Measurements from ENCODE around the gene SLC66A2. TPM values are rescaled to one million over a fixed set of nuclear protein-coding genes. Genes with fewer than 3 reads are reported as not detected.

The SLC66A2 gene
- polyA plus RNA-seq, 5 donors = 14.7 to 30.0 (median 20.8) TPM

Other genes starting within 250 kb of the SLC66A2 start
- gene KCNG2, start 153.7 kb downstream of the SLC66A2 start, polyA plus RNA-seq (ENCODE audit: insufficient read depth in 1 of 5, insufficient read length in 5 of 5, low replicate concordance in 1 of 5) = under 1 TPM; 0.16 to 0.35 (median 0.23) TPM
- 10 to 100 TPM; 24.5 to 28.7 (median 27.7) TPM for gene HSBP1L1, start 13.0 kb upstream of the SLC66A2 start, polyA plus RNA-seq (ENCODE audit: insufficient read depth in 1 of 5, insufficient read length in 5 of 5, low replicate concordance in 1 of 5)
- 10 to 100 TPM; 62.8 to 72.2 (median 64.1) TPM for gene TXNL4A, start 36.9 kb upstream of the SLC66A2 start, polyA plus RNA-seq (ENCODE audit: insufficient read depth in 1 of 5, insufficient read length in 5 of 5, low replicate concordance in 1 of 5)
- gene RBFA, start 82.8 kb upstream of the SLC66A2 start, polyA plus RNA-seq (ENCODE audit: insufficient read depth in 1 of 5, insufficient read length in 5 of 5, low replicate concordance in 1 of 5) = 10 to 100 TPM; 36.3 to 41.7 (median 37.8) TPM
- 10 to 100 TPM; 17.4 to 20.6 (median 18.3) TPM for gene ADNP2, start 157.6 kb upstream of the SLC66A2 start, polyA plus RNA-seq (ENCODE audit: insufficient read depth in 1 of 5, insufficient read length in 5 of 5, low replicate concordance in 1 of 5)